Measurements from ENCODE around the gene GRID1. TPM values are rescaled to one million over a fixed set of nuclear protein-coding genes. Genes with fewer than 3 reads are reported as not detected.

GRID1 gene
- total and polyA plus RNA-seq, 10 of the 15 experiments (the other 5 are each of a cell fraction or from before 2014, with no cell fraction given) = 0.04 to 0.62 (median 0.08) TPM; not detected in 5

- TF ChIP-seq ZNF622 (IDR thresholded peaks at IDR 0.05) (no peak), TAF1 (IDR thresholded peaks at IDR 0.05; ENCODE audit: borderline replicate concordance, low read depth, low read length) (no peak)
Measured at GRCh38 chr10:85764108-85764507, 602.5 kb downstream of the GRID1 start (continued).

- no peak overlapping the region for H2AFZ ChIP-seq (ENCODE audit: control insufficient read depth, low read depth, low read length)
- no peak overlapping the region for H3K27ac ChIP-seq (ENCODE audit: control insufficient read depth, insufficient read depth)
- ChIA-PET CTCF (no interaction called here), SMC1A (ENCODE audit: uncharacterized antibody, unreplicated experiment) (no interaction called here), RAD21 (ENCODE audit: unreplicated experiment) (no interaction called here), POLR2A (no interaction called here)
- no peak for FAIRE-seq
- no TSS peak for BruUV-seq (replicated peaks)
- no peaks in the 10 kb centered on the region for H4K20me1 ChIP-seq (ENCODE audit: control insufficient read depth, insufficient read depth)
- no peak for ATAC-seq
- TF ChIP-seq SREBF2 (IDR thresholded peaks at IDR 0.05; ENCODE audit: low read length) = no peak
- TF ChIP-seq HSF1 (IDR thresholded peaks at IDR 0.05; ENCODE audit: low read depth, low read length) = no peak
- no peak for TF ChIP-seq RELB (IDR thresholded peaks at IDR 0.05; ENCODE audit: low read depth)
- TF ChIP-seq NR2C1 (IDR thresholded peaks at IDR 0.05) = no peak
- no peak for TF ChIP-seq ZNF207 (IDR thresholded peaks at IDR 0.05; ENCODE audit: borderline replicate concordance)
- TF ChIP-seq PAX5 (IDR thresholded peaks at IDR 0.05; ENCODE audit: borderline replicate concordance, low read depth, low read length) = no peak
- TF ChIP-seq ATF3 (IDR thresholded peaks at IDR 0.05; ENCODE audit: borderline replicate concordance, extremely low read depth, low read depth, low read length) = no peak
- TF ChIP-seq HDGF (IDR thresholded peaks at IDR 0.05) = no peak
- TF ChIP-seq STAT1 (conservative IDR thresholded peaks at IDR 0.05) = no peak
- no peak for TF ChIP-seq EED (IDR thresholded peaks at IDR 0.05; ENCODE audit: low read depth)
- no peak for TF ChIP-seq NRF1 (conservative IDR thresholded peaks at IDR 0.05; ENCODE audit: low read depth, low read length)
- H3K4me2 ChIP-seq (ENCODE audit: control insufficient read depth, insufficient read depth) = no peak overlapping the region
- intact Hi-C loops (cut with micrococcal nuclease; ENCODE audit: unreplicated experiment) = no loop called here
- no peaks in the 10 kb centered on the region for H3K79me2 ChIP-seq (ENCODE audit: control insufficient read depth, insufficient read depth, low read length)
- H3K9me3 ChIP-seq (replicated peaks; ENCODE audit: control insufficient read depth, insufficient read depth, low read length) = no peaks in the 10 kb centered on the region
- no peak for DNase-seq (ENCODE audit: low read depth, low spot score)
- H3K4me3 ChIP-seq = no peak overlapping the region
- H3K9ac ChIP-seq (ENCODE audit: control insufficient read depth, insufficient read depth, low read length) = no peak overlapping the region
- no peaks in the 10 kb centered on the region for H3K36me3 ChIP-seq (ENCODE audit: control insufficient read depth in 2 of 2, insufficient read depth in 2 of 2, low read length in 1 of 2)
- no peaks in the 10 kb centered on the region for H3K4me1 ChIP-seq (ENCODE audit: control insufficient read depth, insufficient read depth, low read length)
- in situ Hi-C loops (cut with MboI) = no loop called here
- WGBS (ENCODE audit: insufficient coverage, insufficient replicate concordance, low lambda C conversion rate, missing lambda C conversion rate) = 35% methylated on average over 3 of the region's 3 CpGs
- H3K27me3 ChIP-seq (replicated peaks in 1 of 2; ENCODE audit: control insufficient read depth in 2 of 2, insufficient read depth in 2 of 2, low read length in 1 of 2) = no peaks in the 10 kb centered on the region; a peak in 2 of 4 replicates
Measured at GRCh38 chr10:85761906-85762445, 604.6 kb downstream of the GRID1 start.
